Measurements from ENCODE around the gene FGF22.

GRCh38 chr19:642767-643727 lies 3.4 kb downstream of the FGF22 start:
- TF ChIP-seq POLR2A (IDR thresholded peaks at IDR 0.05; ENCODE audit: low read depth, low read length) (no peak), POLR2AphosphoS5 (IDR thresholded peaks at IDR 0.05; ENCODE audit: low read depth, low read length) (no peak), SPI1 (IDR thresholded peaks at IDR 0.05; ENCODE audit: low read depth, low read length) (no peak), PAX5 (IDR thresholded peaks at IDR 0.05; ENCODE audit: insufficient read depth, low read length, severe bottlenecking) (no peak), TAF1 (IDR thresholded peaks at IDR 0.05; ENCODE audit: low read depth, low read length) (no peak)

Measured in GM12891 (cell line).